Measurements from ENCODE around the gene MMEL1.
A peak's percentile ranks its signal among the peaks of the same experiment; 100 is the strongest.
"Not testable (repeated sequence)": the region's sequence is repeated elsewhere in the genome, so short reads cannot be mapped to it uniquely, and the experiment has no call there.

Gene MMEL1

GRCh38 chr1:2632561-2633361 is at the start of gene MMEL1:
Gene MMEL1 (minus strand): TSS chr1:2633016. CDS start chr1:2629484, 3,532 bp downstream.
- DNase-seq, result peak; percentile 1

GRCh38 chr1:2676726-2677125 is 43.9 kb upstream of the MMEL1 start:
- not testable (repeated sequence) for DNase-seq

- DNase-seq, result not testable (repeated sequence)
Measured at GRCh38 chr1:2671656-2672055, 38.8 kb upstream of the MMEL1 start.

- not testable (repeated sequence) for DNase-seq
Measured at GRCh38 chr1:2659806-2660205, 27.0 kb upstream of the MMEL1 start.

- not testable (repeated sequence) for DNase-seq
Measured at GRCh38 chr1:2657909-2658308, 25.1 kb upstream of the MMEL1 start.

GRCh38 chr1:2657124-2657523 is 24.3 kb upstream of the MMEL1 start:
- DNase-seq, result not testable (repeated sequence)

- not testable (repeated sequence) for DNase-seq
Measured at GRCh38 chr1:2655598-2656434, 23.0 kb upstream of the MMEL1 start.

- not testable (repeated sequence) for DNase-seq
Measured at GRCh38 chr1:2654443-2654948, 21.7 kb upstream of the MMEL1 start.

GRCh38 chr1:2653741-2654442 is 21.1 kb upstream of the MMEL1 start:
- DNase-seq, result not testable (repeated sequence)

- not testable (repeated sequence) for DNase-seq
Measured at GRCh38 chr1:2652926-2653571, 20.2 kb upstream of the MMEL1 start.

- DNase-seq, result not testable (repeated sequence)
Measured at GRCh38 chr1:2652152-2652925, 19.5 kb upstream of the MMEL1 start.

GRCh38 chr1:2650967-2651645 is 18.3 kb upstream of the MMEL1 start:
- DNase-seq, result no peak

GRCh38 chr1:2646837-2647236 is 14.0 kb upstream of the MMEL1 start:
- DNase-seq, result no peak

- DNase-seq, result no peak
Measured at GRCh38 chr1:2645776-2646175, 13.0 kb upstream of the MMEL1 start.

GRCh38 chr1:2645143-2645542 is 12.3 kb upstream of the MMEL1 start:
- DNase-seq, result no peak

GRCh38 chr1:2644591-2645101 is 11.8 kb upstream of the MMEL1 start:
- DNase-seq, result no peak

- DNase-seq, result no peak
Measured at GRCh38 chr1:2644171-2644570, 11.4 kb upstream of the MMEL1 start.

- no peak for DNase-seq
Measured at GRCh38 chr1:2643414-2644077, 10.7 kb upstream of the MMEL1 start.

GRCh38 chr1:2642560-2643413 is 10.0 kb upstream of the MMEL1 start:
- peak; percentile 37 for DNase-seq

Data from NCI-H524 treated with DMSO at 0.1 percent for 48 hours (cell line).